CD4-positive, alpha-beta T cell treated with Interleukin-1 beta for 1 hour (primary cell): Measurements from ENCODE around the gene CNKSR1.
"Not testable (repeated sequence)": the region's sequence is repeated elsewhere in the genome, so short reads cannot be mapped to it uniquely, and the experiment has no call there.

ENCODE experiments used
- DNase-seq, 2 donors: peaks; one replicate each; pipeline ENCODE4 v3.0.0-alpha.2; 2020 to 2022

CNKSR1 gene

DNA sequence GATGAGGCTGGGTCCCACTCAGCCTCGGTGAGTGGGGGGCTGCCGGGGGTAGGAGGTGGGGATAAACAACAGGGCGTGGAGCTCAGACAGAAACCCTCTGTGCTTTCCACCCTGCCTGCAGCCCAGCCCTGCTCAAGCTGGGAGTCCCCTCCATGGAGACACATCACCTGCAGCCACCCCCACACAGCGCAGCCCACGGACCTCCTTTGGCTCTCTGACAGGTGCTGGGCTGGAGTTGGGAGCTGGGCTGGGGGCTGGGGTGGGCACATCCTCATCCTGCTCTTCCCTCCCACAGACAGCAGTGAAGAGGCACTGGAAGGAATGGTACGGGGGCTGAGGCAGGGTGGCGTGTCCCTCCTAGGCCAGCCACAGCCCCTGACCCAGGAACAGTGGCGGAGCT, 11.2 kb downstream of the CNKSR1 start:
- DNase-seq = no peak

DNA sequence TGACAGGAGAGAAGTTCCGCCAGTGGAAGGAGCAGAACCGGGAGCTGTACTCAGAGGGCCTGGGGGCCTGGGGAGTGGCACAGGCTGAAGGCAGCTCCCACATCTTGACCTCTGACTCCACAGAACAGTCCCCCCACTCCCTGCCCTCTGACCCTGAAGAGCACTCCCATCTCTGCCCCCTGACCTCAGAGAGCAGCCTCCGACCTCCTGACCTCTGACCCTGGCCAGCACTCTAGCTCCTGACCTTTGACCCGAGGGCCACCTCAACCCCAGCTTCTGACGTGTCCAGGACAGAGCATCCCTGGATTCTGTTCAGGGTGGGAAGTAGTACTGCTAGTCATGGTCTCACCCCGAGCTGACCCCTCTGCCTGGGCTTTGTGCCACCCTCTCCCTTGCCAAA, 12.0 kb downstream of the CNKSR1 start:
- no peak for DNase-seq

DNA sequence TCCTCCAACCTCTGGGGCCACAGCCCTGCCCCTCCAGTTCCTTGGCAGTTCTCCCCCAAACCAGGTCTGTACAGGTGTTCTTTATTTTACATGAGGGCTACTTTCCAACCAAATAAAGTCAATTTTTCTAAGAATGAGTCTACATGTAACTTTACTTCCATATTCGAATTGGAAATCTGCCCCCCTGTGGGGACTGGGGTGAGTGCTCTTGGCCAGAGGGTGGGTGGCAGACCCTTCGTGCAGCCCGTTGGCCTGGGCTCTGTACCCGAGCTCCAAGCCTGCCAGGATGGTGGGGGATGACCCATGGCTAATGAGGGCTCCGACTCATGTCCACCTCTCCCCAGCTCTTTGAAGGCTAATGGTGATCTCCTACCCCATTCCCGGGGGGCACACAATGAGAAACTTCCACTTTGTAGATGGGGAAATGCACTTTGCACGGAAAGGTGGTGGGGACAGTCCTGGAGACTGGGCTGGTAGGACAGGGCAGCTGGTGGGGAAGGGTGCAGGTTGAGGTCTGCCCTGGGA, 12.5 kb downstream of the CNKSR1 start:
- DNase-seq = no peak

DNA sequence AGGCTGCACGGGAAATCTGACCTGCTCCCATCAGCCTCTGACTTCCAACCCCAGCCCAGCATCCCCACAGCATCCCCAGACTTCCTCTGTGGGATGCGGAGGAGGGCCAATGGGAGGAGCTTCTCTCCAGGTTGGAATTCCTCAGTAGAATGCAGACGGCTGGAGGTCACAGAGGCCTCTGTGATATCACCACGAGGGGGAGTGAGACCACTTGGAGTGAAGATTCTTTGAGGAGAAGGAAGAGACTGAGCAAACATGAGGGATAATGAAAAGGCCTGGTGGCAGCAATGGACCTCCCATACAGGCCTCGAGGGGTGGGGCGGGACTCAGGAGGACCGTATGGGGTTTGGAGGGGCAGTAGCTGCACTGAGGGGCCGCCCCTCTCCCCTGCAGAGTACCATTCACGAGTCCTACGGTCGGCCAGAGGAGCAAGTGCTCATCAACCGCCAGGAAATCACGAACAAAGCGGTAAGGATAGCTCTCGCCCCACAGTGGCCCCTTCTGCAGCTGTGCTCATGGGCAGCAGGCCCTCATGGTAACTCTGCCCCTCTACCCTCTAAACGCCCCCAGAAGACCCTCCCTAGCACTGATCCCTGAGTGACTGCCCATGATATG, 13.2 kb downstream of the CNKSR1 start, which contains the start of gene CATSPER4:
Gene CATSPER4 (plus strand): TSS at position 230 of the 615 bp plus-strand sequence. CDS start 26 bp downstream, at position 256.
- peak in 1 of 2 donors; percentile 34 for DNase-seq

DNA sequence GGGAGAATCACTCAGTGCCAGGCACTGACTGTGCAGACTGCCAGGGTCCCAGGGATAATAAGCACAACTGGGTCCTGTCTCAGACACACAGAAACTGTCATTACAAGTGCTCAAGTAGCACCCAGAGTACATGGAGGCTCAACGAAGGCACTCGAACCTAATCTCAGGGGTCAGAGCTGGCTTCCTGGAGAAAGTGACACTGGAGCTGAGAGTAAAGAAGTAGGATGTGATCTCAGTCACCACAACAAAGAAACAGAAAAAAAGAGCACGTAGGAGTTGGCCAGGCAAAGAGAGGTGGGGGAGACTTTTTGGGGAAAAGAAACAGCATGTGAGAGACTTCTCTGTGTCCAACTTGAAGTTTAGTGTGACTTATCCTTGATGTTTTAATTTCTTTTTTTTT, 14.4 kb downstream of the CNKSR1 start:
- DNase-seq = no peak

DNA sequence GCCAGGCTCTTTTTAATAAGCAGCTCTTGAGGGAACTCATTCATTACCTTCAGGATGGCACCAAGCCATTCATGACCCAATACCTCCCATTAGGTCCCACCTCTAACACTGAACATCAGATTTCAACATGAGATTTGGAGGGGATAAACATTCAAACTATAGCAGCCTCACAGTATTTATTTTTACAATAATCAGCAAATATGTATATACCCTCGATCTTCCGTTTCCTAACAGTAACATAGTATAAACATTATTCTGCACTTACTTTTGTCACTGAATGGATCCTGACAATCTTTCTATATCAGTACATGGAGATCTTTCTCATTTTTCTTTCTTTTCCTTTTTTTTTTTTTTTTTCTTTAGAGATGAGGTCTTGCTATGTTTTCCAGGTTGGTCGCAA, 18.5 kb downstream of the CNKSR1 start:
- no peak for DNase-seq

DNA sequence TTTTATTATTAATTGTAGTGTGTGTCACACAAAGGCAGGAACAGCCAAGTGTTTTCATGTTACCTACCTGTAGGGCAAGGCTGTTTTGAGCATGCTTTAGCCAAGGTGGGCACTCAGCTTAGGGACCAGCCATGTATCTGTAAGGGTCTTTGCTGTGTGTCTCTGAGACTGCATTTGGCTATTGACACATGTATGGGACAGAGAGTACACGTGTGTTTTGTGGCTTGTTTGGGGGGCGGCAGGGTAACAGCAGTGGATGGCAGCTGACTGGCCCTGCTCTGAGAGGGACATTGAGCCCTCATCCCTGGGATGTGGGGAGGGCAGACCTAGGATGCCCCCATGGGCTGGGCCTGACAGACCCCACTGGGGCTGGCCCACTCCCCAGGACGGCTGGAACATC, 20.0 kb downstream of the CNKSR1 start:
- no peak for DNase-seq

DNA sequence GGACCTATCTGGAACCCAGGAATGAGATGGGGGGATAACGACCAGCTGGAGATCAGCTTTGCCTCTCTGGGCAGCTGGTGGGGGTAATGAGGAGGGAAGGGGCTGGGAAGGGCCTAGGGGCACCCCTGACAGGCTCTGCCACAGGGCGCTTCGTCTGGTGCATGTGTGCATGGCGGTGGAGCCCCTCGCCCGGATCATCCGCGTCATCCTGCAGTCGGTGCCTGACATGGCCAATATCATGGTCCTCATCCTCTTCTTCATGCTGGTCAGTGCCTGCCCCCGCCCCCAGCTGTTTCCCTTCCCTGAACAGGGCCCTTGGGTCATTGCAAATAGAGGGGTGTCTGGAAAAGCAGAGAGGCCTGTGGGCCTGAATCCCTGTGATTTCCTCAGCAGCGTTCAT, 20.5 kb downstream of the CNKSR1 start:
- DNase-seq = no peak

DNA sequence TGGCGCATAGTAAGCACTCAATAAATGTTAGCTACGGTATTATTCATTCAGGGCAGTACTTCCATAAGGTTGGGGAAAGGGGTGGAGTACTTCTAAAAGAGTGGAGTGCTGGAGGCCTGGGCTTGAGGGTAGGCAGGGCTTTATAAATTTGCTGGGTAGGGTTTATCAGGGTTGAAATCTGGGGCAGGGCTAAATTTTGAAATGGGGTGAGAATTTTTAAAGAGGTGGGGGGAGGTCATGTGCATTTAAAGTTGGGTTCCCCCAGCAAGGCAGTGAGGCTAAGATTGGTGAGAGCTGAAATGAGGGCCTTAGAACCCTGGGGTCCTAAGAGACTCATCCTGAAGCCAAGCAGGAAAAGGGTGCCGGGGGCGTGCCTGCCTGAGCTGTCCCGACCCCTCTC, 23.1 kb downstream of the CNKSR1 start:
- no peak for DNase-seq

DNA sequence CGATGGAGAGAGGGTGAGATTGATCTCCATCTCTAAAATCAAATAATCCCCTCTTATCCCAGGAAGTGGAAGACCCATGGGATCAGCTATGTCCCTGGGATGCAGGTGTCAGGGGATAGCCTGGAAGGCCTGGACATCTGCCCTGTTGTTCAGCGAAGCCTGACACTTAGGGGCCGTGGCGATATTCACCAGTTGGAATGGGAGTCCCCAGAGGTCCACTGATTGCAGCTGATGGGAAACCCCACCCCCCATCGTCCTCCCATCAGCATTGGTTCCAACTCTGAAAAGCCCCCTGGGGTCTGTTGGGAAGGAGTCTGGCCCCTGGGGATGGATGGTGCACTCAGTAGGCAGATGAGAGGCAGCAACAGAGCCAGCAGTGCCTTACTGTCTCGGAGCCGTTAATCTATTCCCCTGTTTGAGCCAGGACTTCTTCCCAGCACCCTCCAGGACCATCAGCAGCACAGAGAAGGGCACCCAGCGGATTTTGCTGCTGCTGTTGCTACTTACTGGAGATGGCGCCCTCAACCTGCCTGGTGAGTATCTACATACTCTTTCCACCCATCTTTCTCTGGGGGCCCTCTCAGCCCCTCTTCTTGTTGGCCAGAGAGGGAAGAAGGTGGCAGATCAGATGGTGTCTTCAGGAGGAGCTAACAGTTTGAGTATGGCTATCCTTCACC, 26.5 kb downstream of the CNKSR1 start:
- DNase-seq = no peak

DNA sequence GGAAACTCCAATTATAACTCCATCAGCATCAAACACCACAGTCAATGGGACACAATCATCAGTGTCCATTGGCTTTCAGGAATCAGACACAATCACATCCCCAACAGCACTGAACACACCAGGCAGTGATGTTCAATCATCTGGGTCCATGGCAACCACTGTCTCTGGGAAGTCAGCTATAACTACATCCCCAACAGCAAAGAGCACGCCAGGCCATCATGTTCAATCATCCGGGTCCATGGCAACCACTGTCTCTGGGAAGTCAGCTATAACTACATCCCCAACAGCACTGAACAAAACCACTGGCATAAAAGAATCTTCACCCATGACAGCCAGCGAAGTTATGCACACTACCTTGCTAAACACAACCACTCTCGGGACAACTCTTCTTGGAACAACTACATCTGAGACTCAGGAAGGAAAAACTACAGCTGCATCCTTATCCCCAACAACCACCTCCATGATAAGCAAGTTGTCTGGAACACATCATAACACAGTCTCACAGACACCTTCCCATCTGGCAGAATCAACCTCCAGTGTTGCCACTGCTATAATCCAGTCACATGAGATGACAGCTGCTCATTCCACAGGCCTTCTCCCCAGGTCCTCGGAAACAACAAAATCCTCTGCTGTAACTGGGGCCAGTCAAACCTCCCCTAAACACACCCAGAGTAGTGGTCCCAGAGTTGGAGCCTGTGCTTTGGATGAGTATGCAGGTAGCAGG, 33.0 kb downstream of the CNKSR1 start:
- no peak for DNase-seq

DNA sequence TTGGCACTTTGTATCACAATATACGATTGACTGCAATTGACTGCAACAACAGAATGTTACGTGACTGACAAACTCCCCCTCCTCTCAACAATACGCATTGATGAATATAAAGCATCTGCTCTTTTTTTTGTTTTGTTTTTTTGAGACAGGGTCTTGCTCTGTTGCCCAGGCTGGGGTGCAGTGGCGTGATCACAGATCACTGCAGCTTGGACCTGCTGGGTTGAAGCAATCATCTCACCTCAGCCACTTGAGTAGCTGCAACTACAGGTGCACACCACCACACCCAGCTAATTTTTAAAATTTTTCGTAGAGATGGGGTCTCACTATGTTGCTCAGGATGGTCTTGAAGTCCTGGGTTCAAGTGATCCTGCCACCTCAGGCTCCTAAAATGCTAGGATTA, 35.4 kb downstream of the CNKSR1 start:
- DNase-seq = no peak

DNA sequence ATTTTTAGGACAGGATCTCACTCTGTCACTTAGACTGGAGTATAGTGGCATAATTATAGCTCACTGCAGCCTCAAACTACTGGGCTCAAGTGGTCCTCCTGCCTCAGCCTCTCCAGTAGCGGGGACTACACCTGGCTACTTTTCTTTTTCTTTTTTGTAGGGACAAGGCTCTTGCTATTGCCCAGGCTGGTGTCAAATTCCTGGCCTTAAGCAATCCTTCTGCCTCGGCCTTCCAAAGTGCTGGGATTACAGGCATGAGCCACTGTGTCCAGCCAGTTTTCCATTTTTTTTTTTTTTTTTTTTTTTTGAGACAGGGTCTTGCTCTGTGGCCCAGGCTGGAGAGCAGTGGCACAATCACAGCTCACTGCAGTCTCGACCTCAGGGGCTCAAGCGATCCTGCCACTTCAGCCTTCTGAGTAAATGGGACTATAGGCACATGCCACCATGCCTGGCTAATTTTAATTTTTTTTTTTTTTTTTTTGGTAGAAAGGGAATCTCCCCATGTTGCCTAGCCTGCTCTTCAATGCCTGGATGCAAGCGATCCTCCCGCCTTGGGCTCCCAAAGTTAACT, 36.1 kb downstream of the CNKSR1 start:
- DNase-seq = no peak

DNA sequence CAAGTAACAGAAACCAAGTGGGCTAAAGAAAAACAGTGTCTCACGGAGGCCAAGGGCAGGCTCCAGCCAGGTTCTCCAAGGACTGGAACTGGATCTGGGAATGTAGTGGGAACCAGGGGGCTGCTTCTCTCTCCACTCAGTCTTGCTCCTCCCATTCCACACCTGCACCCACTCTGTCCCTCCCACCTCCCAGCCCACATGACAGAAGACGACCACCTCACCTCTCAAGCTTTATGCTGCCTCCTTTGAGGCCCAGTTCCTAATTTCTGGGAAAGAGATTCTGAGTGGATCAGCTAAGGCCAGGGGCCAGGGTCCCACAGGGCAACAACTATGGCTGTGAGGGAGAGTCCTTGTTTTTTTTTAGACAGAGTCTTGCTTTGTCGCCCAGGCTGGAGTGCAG, 38.0 kb downstream of the CNKSR1 start:
- no peak for DNase-seq

DNA sequence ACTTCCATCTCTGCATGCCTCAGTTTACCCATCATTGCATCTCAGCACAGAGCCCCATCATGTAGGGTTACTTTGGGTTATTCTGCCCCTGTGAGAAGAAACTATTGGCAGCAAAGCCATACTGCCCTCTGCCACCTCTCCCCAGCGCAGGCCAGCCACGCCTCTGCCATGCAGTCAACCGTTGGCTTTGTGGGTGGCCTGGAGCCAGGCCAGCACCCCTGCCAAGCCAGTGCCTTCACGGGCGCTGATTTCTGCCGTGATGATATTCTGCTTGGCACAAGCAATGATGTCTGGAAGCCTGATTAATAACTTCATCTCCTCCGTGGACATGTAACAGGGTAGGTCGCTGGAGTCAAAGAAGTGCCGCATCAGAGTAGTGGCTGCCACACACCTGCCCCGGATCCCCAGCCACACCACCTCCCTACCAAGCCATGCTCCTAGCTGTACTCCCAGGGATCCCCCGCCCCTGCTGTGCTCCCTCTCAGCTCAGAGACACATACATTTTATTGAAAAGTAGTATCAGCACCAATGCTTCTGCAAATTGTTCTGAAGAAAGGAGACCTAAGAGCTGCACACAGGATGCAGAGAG, 41.7 kb downstream of the CNKSR1 start:
- DNase-seq = no peak

DNA sequence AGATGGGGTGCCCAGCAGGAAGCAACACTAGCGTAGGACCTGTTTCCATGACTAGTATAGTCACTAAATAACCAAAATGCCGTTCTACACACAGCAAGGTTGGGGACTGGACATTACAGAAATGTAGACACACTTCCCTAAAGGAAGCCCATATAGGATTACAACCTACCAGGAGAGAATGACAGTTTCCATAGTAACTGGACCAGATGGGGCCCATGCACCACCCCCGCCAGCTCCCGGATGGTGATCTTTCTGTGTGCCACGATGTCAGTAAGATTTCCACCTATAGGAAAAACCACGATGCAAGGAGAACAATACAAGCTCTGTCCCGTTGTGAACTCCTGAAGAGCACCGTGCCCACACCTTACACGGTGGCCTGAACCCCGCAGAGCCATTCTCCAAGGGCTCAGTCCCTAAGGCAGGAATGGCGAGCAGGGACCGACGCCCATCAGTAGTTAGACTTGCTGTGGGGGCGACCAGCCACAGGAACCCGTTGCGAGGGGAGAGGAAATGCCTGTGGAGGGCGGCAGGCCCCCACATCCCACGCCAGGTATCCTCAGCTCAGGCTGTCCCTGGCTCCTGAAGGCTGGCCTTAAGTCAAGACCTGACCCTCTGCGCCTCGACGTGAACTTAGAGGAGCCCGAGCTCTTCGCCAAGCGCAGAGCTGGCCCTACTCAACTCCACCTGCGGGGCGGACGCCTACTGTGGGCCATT, 43.1 kb downstream of the CNKSR1 start:
- no peak for DNase-seq

DNA sequence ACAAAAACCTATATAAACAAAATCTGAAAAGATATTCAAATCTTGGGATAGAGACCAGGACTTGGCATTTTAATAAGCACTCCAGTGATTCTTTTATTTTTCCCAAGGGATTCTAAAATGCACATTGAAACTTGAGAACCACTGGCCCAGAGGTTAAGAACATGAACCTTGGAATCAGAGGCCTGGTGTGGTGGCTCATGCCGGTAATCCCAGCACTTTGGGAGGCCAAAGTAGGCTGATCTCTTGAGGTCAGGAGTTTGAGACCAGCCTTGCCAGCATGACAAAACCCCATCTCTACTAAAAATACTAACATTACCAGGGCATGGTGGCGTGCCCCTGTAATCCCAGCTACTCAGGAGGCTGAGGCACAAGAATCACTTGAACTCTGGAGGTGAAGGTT, 43.8 kb downstream of the CNKSR1 start:
- no peak for DNase-seq

DNA sequence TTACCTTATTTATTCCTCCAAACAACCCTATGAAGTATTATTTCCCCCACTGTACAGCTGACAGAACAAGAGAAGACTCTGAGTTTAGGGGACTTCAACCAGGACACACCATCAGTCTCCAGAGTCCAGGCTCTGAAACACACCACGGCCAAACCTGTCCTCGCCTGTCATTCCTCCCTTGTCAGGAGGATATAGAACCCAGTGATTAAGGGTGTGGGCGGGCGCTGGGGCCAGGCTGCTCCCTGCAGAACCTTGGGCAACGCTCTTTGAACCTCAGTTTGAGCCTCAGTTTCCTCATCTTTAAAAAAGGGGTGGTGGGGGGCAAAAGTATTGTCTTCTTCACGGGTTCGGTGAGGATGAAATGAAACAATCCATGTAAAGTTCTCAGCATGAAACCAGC, 47.3 kb downstream of the CNKSR1 start:
- no peak for DNase-seq

DNA sequence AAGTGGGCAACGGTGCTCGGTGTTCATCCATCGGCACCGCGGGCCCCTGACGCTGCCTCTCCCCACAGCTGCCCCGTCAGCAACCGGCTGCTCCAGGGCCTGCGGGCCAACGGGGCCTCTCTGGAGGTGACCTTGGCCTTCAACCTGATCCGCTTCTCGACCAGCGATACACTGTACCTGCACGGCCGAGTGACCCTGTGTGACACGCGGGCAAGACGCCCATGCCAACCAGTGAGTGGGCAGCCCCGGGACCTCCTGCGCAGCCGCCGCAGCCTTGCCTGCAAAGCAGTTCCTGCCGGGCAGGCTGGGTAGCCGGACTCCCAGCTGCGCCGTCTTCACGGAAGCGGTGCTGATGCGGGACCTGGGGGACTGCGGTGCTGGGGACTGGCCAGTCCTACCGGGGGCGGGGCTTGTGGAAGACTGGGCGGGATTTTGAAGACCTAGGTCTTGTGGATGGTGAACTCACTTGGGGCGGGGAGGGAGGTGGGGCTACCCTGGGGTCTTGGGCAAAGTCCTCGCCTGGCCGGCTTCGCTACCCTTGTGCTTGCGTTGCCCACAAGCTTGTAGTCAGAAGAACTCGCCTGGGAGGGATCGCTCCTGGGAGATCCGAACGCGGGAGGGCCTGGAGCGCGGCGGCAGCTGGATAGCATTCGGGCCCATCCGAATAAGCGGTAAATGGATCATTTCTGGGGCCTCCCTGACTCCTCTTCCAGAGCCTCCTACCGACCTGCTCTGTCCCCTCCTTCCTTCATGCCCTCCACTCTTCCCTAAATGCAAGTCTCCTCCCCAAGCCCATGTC, 47.9 kb downstream of the CNKSR1 start:
- peak; percentile 53 to 62 for DNase-seq

DNA sequence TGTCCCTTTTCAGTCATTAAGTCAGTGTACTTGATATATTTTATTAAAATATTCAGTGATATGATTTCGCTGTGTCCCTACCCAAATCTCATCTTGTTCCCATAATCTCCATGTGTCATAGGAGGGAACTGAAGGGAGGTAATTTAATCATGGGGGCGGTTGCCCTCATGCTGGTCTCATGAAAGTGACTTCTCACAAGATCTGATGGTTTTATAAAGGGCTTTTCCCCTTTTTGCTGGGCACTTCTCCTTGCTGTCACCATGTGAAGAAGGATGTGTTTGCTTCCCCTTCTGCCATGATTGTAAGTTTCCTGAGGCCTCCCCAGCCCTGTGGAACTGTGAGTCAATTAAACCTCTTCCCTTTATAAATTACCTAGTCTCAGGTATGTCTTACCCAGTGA, 53.4 kb downstream of the CNKSR1 start:
- not testable (repeated sequence) for DNase-seq

DNA sequence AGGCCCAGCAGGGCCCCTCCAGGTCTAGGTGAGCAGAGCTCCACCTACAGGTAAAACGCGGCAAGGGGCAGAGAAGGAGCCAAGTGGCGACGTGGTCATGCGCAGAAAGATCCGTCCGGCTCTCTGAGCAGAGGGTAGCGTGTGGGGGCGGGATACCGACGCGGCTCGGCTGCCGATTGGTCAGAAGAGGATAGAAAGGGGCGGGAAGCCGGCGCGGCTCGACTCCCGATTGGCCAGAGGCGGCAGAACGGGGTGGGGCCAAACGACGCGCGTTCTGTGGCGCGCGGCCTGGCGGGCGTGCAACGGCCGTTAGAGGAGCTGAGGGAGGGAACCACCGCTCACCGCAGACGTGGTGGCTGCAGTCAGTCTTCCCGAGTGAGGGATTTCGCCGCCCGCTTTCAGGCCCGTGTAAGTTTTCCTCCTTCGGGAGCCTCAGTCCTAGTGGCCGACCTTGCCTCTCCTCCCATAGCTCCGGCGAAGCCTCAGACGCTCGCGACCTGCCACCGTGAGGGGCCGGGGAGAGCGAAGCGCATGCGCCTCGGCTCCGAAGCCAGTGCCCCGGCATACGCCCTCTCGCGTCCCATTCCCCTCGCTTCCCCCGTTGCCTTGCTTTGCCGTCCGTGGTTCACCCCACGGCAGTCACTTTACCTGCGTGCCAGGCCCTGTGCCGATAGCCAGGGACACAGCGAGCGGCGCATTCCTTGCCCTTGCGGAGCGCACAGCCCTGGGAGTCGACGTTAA, 56.8 kb downstream of the CNKSR1 start, which contains the start of gene CEP85:
Gene CEP85 (plus strand): TSS at position 298 of the 741 bp plus-strand sequence. CDS start 5,584 bp downstream, outside the sequence.
- peak; percentile 98 for DNase-seq
